Right cardiac atrium (tissue), 5 donors: ENCODE data around the gene ARFIP1. TPM values are rescaled to one million over a fixed set of nuclear protein-coding genes. Genes with fewer than 3 reads are reported as not detected.
"Not testable (repeated sequence)": the region's sequence is repeated elsewhere in the genome, so short reads cannot be mapped to it uniquely, and the experiment has no call there.

Experiments
- ATAC-seq, 2 donors: fragments of 200-7000 bp; cut with Tn5 transposase; one replicate each; pipeline versions ENCODE4 v1.8.0 to v1.9.1; 2020; ENCODE audit warnings: moderate library complexity in 2 of 2, mild to moderate bottlenecking in 1 of 2
- DNase-seq, 3 donors: peaks; one replicate each; pipeline ENCODE4 v3.0.0-alpha.2; 2020
- H3K27ac ChIP-seq: one replicate; pipeline ENCODE4 v1.5.1; 2013; ENCODE audit warnings: mild to moderate bottlenecking, low read length, control low read depth, moderate library complexity
- H3K27me3 ChIP-seq: one replicate; pipeline ENCODE4 v1.6.1; 2013; ENCODE audit not compliant: control insufficient read depth, insufficient read depth
- H3K4me1 ChIP-seq: one replicate; pipeline ENCODE4 v1.6.1; 2013; ENCODE audit warnings: low read length; ENCODE audit not compliant: control insufficient read depth, insufficient read depth
- H3K4me3 ChIP-seq: one replicate; pipeline ENCODE4 v1.5.1; 2013; ENCODE audit warnings: low read length, control low read depth
- H3K9me3 ChIP-seq: one replicate; pipeline ENCODE4 v1.6.1; 2013; ENCODE audit warnings: low read length; ENCODE audit not compliant: control insufficient read depth
- WGBS: extraction: QIAGEN DNeasy Blood & Tissue Kit; methylation state at CpG from one replicate; pipeline ENCODE4 v1.1.7; 2013; 5-methylcytosine and 5-hydroxymethylcytosine counted together
- intact Hi-C, 4 donors: fragments of 100-400 bp; cut with DNase I; formaldehyde crosslinking; loops; one replicate each; pipeline versions ENCODE4 v1.11.0 to v1.14.0; 2022 to 2023
- polyA plus RNA-seq: library from polyadenylated mRNA; stranded (reverse); fragments of 200-250 nt; gene quantifications from one replicate; pipeline ENCODE4 v1.2.3, GENCODE V29; 2013
- total RNA-seq, 4 donors: library from RNA; stranded (reverse); fragmentation: NEBNext Ultra II Directional; extraction: Animal tissue kit (Norgen Biotek cat#: 25700); gene quantifications; one replicate each; pipeline ENCODE4 v1.2.1, GENCODE V29; 2021
- donor health status: healthy with polysubstance abuse.
- donor health status: DM: no; HTN: yes; CAD: no.
- donor health status: DM: no; HTN: no; CAD: no.
- donor health status: DM: no; HTN: yes; CAD: no; lungs with severe emphysema.
- donor health status: DM: yes; HTN: yes; CAD: no.

ARFIP1 gene
- total and polyA plus RNA-seq, 5 donors: 8.9 to 20.6 (median 18.9) TPM

DNA sequence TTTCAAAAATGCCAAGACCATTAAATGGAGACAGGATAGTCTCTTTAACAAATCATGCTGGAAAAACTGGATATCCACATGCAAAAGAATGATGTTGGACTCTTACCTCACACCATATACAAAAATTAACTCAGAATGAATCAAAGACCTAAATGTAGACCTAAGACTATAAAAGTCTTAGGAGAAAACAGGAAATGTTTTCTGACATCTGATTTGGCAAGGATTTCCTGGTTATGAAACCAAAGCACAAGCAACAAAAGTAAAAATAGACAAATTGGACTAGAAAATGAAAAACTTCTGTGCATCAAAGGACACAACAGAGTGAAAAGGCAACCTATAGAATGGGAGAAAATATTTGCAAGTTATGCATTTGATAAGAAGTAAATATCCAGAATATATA lies 37.6 kb downstream of the ARFIP1 start:
- peaks cover 2% of the 10 kb centered on the region for H3K4me1 ChIP-seq
- intact Hi-C loops: no loop called here
- ATAC-seq (no peak), DNase-seq (no peak)
- H3K9me3 ChIP-seq: no peaks in the 10 kb centered on the region
- H3K27ac ChIP-seq: no peak overlapping the region
- no peak overlapping the region for H3K4me3 ChIP-seq
- no peaks in the 10 kb centered on the region for H3K27me3 ChIP-seq

- Histone ChIP-seq H3K4me3 (no peak overlapping the region), H3K27ac (no peak overlapping the region), H3K27me3 (no peaks in the 10 kb centered on the region), H3K9me3 (no peaks in the 10 kb centered on the region), H3K4me1 (peaks cover 2% of the 10 kb centered on the region)
- 92% methylated on average over 7 of the region's 7 CpGs for WGBS
- no peak for DNase-seq
- intact Hi-C loops: no loop called here
- ATAC-seq: no peak
Observed at GRCh38 chr4:152819026-152819645, 39.4 kb downstream of the ARFIP1 start.

GRCh38 chr4:152820073-152820472 lies 40.3 kb downstream of the ARFIP1 start:
- Histone ChIP-seq H3K4me1 (peaks cover 2% of the 10 kb centered on the region), H3K9me3 (no peaks in the 10 kb centered on the region), H3K27ac (no peak overlapping the region), H3K4me3 (no peak overlapping the region), H3K27me3 (no peaks in the 10 kb centered on the region)
- intact Hi-C loops: no loop called here
- WGBS: 100% methylated on average over 2 of the region's 2 CpGs
- DNase-seq (no peak), ATAC-seq (no peak)

GRCh38 chr4:152822323-152822722 lies 42.6 kb downstream of the ARFIP1 start:
- H3K9me3 ChIP-seq: no peaks in the 10 kb centered on the region
- DNase-seq: no peak
- H3K27me3 ChIP-seq: no peaks in the 10 kb centered on the region
- 97% methylated on average over 1 of the region's 1 CpG for WGBS
- peaks cover 2% of the 10 kb centered on the region for H3K4me1 ChIP-seq
- H3K27ac ChIP-seq: no peak overlapping the region
- ATAC-seq: no peak
- H3K4me3 ChIP-seq: no peak overlapping the region
- intact Hi-C loops: no loop called here

DNA sequence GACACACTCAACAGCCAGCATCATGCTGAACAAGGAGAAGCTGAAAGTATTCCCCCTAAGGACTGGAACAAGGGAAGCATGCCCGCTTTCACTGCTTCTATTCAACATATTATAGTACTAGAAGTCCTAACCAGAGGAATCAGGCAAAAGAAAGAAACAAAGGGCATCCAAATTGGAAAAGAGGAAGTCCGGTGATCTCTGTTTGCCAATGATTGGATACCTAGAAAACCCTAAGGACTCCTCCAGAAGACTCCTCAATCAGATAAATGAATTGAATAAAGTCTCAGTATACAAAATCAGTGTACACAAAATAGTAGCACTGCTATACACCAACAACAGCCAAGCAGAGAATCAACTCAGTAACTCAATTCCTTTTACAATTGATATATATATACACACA lies 44.8 kb downstream of the ARFIP1 start:
- intact Hi-C loops: no loop called here
- H3K27me3 ChIP-seq: no peaks in the 10 kb centered on the region
- ATAC-seq: no peak
- DNase-seq: no peak
- no peak overlapping the region for H3K27ac ChIP-seq
- WGBS: 100% methylated on average over 2 of the region's 2 CpGs
- H3K4me3 ChIP-seq: no peak overlapping the region
- H3K4me1 ChIP-seq: no peaks in the 10 kb centered on the region
- H3K9me3 ChIP-seq: no peaks in the 10 kb centered on the region

- Histone ChIP-seq H3K27me3 (no peaks in the 10 kb centered on the region), H3K27ac (no peak overlapping the region), H3K4me3 (no peak overlapping the region), H3K9me3 (no peaks in the 10 kb centered on the region), H3K4me1 (no peaks in the 10 kb centered on the region)
- DNase-seq (no peak), ATAC-seq (no peak)
- intact Hi-C loops: no loop called here
Observed at GRCh38 chr4:152825336-152825735, 45.6 kb downstream of the ARFIP1 start.

DNA sequence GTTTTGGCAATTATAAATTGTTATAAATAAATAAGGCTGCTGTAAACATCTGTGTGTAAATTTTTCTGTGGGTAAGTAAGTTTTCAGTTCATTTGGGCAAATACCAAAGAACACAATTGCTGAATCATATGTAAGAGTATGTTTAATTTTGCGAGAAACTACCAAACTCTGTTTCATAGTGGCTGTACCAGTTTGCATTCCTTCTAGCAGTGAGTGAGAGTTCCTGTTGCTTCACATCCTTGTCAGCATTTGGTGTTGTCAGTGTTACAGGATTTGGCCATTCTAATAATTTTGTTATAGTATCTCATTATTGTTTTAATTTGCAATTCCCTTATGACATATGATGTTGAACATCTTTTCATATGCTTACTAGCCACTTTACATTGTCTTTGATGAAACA lies 48.4 kb downstream of the ARFIP1 start:
- intact Hi-C loops: no loop called here

GRCh38 chr4:152831416-152831815 lies 51.7 kb downstream of the ARFIP1 start:
- no peak for DNase-seq
- H3K27me3 ChIP-seq: no peaks in the 10 kb centered on the region
- H3K4me1 ChIP-seq: no peaks in the 10 kb centered on the region
- ATAC-seq: no peak
- H3K9me3 ChIP-seq: no peaks in the 10 kb centered on the region
- no peak overlapping the region for H3K4me3 ChIP-seq
- 97% methylated on average over 2 of the region's 2 CpGs for WGBS
- intact Hi-C loops: no loop called here
- H3K27ac ChIP-seq: no peak overlapping the region

More for the DNA sequence above, 48.4 kb downstream of the ARFIP1 start:
- DNase-seq: no peak
- no peaks in the 10 kb centered on the region for H3K27me3 ChIP-seq
- 100% methylated on average over 1 of the region's 1 CpG for WGBS
- H3K27ac ChIP-seq: no peak overlapping the region
- H3K4me1 ChIP-seq: no peaks in the 10 kb centered on the region
- H3K4me3 ChIP-seq: no peak overlapping the region
- H3K9me3 ChIP-seq: no peaks in the 10 kb centered on the region
- ATAC-seq: no peak

GRCh38 chr4:152836936-152837335 lies 57.2 kb downstream of the ARFIP1 start:
- H3K4me3 ChIP-seq: no peak overlapping the region
- ATAC-seq: no peak
- intact Hi-C loops: no loop called here
- H3K27me3 ChIP-seq: no peaks in the 10 kb centered on the region
- H3K27ac ChIP-seq: no peak overlapping the region
- H3K4me1 ChIP-seq: no peaks in the 10 kb centered on the region
- no peaks in the 10 kb centered on the region for H3K9me3 ChIP-seq
- no peak for DNase-seq
- 93% methylated on average over 3 of the region's 3 CpGs for WGBS

GRCh38 chr4:152839729-152840128 lies 60.0 kb downstream of the ARFIP1 start:
- H3K9me3 ChIP-seq, H3K4me1 ChIP-seq, H3K27me3 ChIP-seq, ATAC-seq, H3K27ac ChIP-seq, DNase-seq, H3K4me3 ChIP-seq: not testable (repeated sequence)
- intact Hi-C loops: loop anchor here in 2 of 4 donors (10.0 kb wide), 2 partner anchors 245 to 285 kb away; no protein-coding TSS in a partner anchor
- 84% methylated on average over 1 of the region's 1 CpG for WGBS

- H3K9me3 ChIP-seq: no peaks in the 10 kb centered on the region
- ATAC-seq (no peak), DNase-seq (no peak)
- H3K27me3 ChIP-seq: no peaks in the 10 kb centered on the region
- no peak overlapping the region for H3K27ac ChIP-seq
- no peak overlapping the region for H3K4me3 ChIP-seq
- WGBS: 88% methylated on average over 11 of the region's 11 CpGs
- intact Hi-C loops: loop anchor here in 2 of 4 donors (10.0 kb wide), 2 partner anchors 241 to 281 kb away; no protein-coding TSS in a partner anchor
- peaks cover 4% of the 10 kb centered on the region for H3K4me1 ChIP-seq
Observed at GRCh38 chr4:152843481-152844090, 63.8 kb downstream of the ARFIP1 start.
